Fibroblast of lung (primary cell): ENCODE data around the gene RBM20. TPM values are rescaled to one million over a fixed set of nuclear protein-coding genes. Genes with fewer than 3 reads are reported as not detected.

Experiments
- DNase-seq, 2 donors: peaks; one replicate each; pipeline versions ENCODE4 v3.0.0 to v3.0.0-alpha.2; 2010; ENCODE audit warnings: low read depth in 2 of 2
- H2AFZ ChIP-seq: 2 replicates; pipeline ENCODE4 v1.5.1; 2012; ENCODE audit warnings: low read length, control low read depth, inconsistent platforms
- H3K27ac ChIP-seq: 2 replicates; pipeline ENCODE4 v1.5.1; 2011; ENCODE audit warnings: low read length, control low read depth; ENCODE audit not compliant: insufficient read depth
- H3K27me3 ChIP-seq: 2 replicates; pipeline ENCODE4 v1.5.1; 2011; ENCODE audit warnings: mild to moderate bottlenecking, low read length; ENCODE audit not compliant: control insufficient read depth, insufficient read depth
- H3K36me3 ChIP-seq: 2 replicates; pipeline ENCODE4 v1.5.1; 2011; ENCODE audit warnings: low read length; ENCODE audit not compliant: control insufficient read depth, insufficient read depth
- H3K4me1 ChIP-seq: 2 replicates; pipeline ENCODE4 v1.5.1; 2011; ENCODE audit warnings: low read length; ENCODE audit not compliant: control insufficient read depth, insufficient read depth; ENCODE audit errors: extremely low read depth
- H3K4me2 ChIP-seq: 2 replicates; pipeline ENCODE4 v1.5.1; 2011; ENCODE audit warnings: low read length, control low read depth; ENCODE audit not compliant: insufficient read depth; ENCODE audit errors: extremely low read depth
- H3K4me3 ChIP-seq, 4 experiments: fragments of 200-600 bp in 1 of 4; sonication (generic) in 1 of 4; replicated peaks in 1 of 4; 2 replicates each; pipeline ENCODE4 v1.5.1; 2011 to 2016; ENCODE audit warnings: low read length in 4 of 4, low read depth in 3 of 4, mild to moderate bottlenecking in 3 of 4, control low read depth in 2 of 4, inconsistent platforms in 1 of 4, mixed read lengths in 1 of 4; ENCODE audit not compliant: insufficient read depth in 1 of 4; ENCODE audit errors: control extremely low read depth in 1 of 4
- H3K79me2 ChIP-seq: 2 replicates; pipeline ENCODE4 v1.5.1; 2012; ENCODE audit warnings: mild to moderate bottlenecking, low read length, inconsistent platforms; ENCODE audit not compliant: control insufficient read depth, insufficient read depth
- H3K9ac ChIP-seq: 2 replicates; pipeline ENCODE4 v1.5.1; 2011; ENCODE audit warnings: mild to moderate bottlenecking, low read length, control low read depth; ENCODE audit not compliant: insufficient read depth
- H3K9me3 ChIP-seq: 2 replicates; pipeline ENCODE4 v1.5.1; 2012; ENCODE audit warnings: low read depth, low read length; ENCODE audit not compliant: control insufficient read depth, insufficient read depth
- H4K20me1 ChIP-seq: 2 replicates; pipeline ENCODE4 v1.5.1; 2011; ENCODE audit warnings: low read length; ENCODE audit not compliant: control insufficient read depth, insufficient read depth; ENCODE audit errors: extremely low read depth
- CTCF ChIP-seq, 2 donors: IDR thresholded peaks in 1 of 2; conservative IDR thresholded peaks in 1 of 2; 1 replicate in 1 of 2; 2 replicates in 1 of 2; pipeline ENCODE4 v1.5.1; 2011 to 2012; ENCODE audit warnings: low read length in 2 of 2, control low read depth in 1 of 2, inconsistent platforms in 1 of 2, low read depth in 1 of 2, mild to moderate bottlenecking in 1 of 2
- EZH2 ChIP-seq: IDR thresholded peaks from 2 replicates; pipeline ENCODE4 v1.5.1; 2012; ENCODE audit warnings: low read length, control low read depth, mild to moderate bottlenecking; ENCODE audit errors: missing control alignments
- polyA plus RNA-seq, 2 donors: library from polyadenylated mRNA; depleted of rRNA in 1 of 2; stranded (reverse) in 1 of 2; unstranded in 1 of 2; fragments of >200 nt; gene quantifications; 2 replicates each; pipeline ENCODE4 v1.2.1, GENCODE V29; 2011 to 2012; ENCODE audit warnings: missing spikeins in 1 of 2
- total RNA-seq: library from RNA; depleted of rRNA; stranded (reverse); fragments of >200 nt; gene quantifications from 2 replicates; pipeline ENCODE4 v1.2.1, GENCODE V29; 2014

The RBM20 gene
- total and polyA plus RNA-seq, 2 donors (not counting 1 experiment from before 2014, with no cell fraction given): under 0.01 to 0.05 TPM

- H3K4me1 ChIP-seq: peaks cover 2% of the 10 kb centered on the region
- H4K20me1 ChIP-seq: no peaks in the 10 kb centered on the region
- no peak for TF ChIP-seq EZH2
- no peak for TF ChIP-seq CTCF (conservative IDR thresholded peaks at IDR 0.05 in 1 of 2, IDR thresholded peaks at IDR 0.05 in 1 of 2; ENCODE audit: low read depth in 1 of 2, low read length in 2 of 2)
- H3K27me3 ChIP-seq: no peaks in the 10 kb centered on the region
- H3K9me3 ChIP-seq: no peaks in the 10 kb centered on the region
- no peaks in the 10 kb centered on the region for H3K79me2 ChIP-seq
- no peak overlapping the region for H2AFZ ChIP-seq
- H3K9ac ChIP-seq: no peak overlapping the region
- H3K27ac ChIP-seq: no peak overlapping the region
- H3K36me3 ChIP-seq: no peaks in the 10 kb centered on the region
- H3K4me2 ChIP-seq: no peak overlapping the region
- no peak for DNase-seq
- H3K4me3 ChIP-seq: no peak overlapping the region
Observed at GRCh38 chr10:110887560-110887959, 243.4 kb downstream of the RBM20 start.

Other genes with a start within 250 kb of the RBM20 start
- 14.9 and 27.6 TPM in 2 replicates for gene DUSP5, start 146.4 kb upstream of the RBM20 start, total RNA-seq
- 37.7 and 48.9 TPM in 2 replicates for gene DUSP5, start 146.4 kb upstream of the RBM20 start, polyA plus RNA-seq
- gene SMC3, start 76.6 kb upstream of the RBM20 start, total RNA-seq: 28.8 and 31.9 TPM in 2 replicates
- gene SMC3, start 76.6 kb upstream of the RBM20 start, polyA plus RNA-seq: 25.9 and 28.4 TPM in 2 replicates
- gene PDCD4, start 227.6 kb downstream of the RBM20 start, total RNA-seq: 61.4 and 83.7 TPM in 2 replicates
- gene PDCD4, start 227.6 kb downstream of the RBM20 start, polyA plus RNA-seq: 48.5 and 54.6 TPM in 2 replicates